ENCODE results near the gene GPA33. TPM values are rescaled to one million over a fixed set of nuclear protein-coding genes. Genes with fewer than 3 reads are reported as not detected.

Gene GPA33
- total RNA-seq, 4 donors from 2014 or later, result 15.7 to 397 (median 317) TPM

- Histone ChIP-seq H3K27ac (no peak overlapping the region), H3K27me3 (no peaks in the 10 kb centered on the region), H3K4me3 (no peak overlapping the region), H3K36me3 (peaks cover 0 to 48% (median 0%) of the 10 kb centered on the region in 3 donors), H3K4me1 (no peaks in the 10 kb centered on the region), H3K9me3 (no peaks in the 10 kb centered on the region)
- DNase-seq, result no peak
- TF ChIP-seq CTCF (IDR thresholded peaks at IDR 0.05), result no peak
These were observed 35.1 kb downstream of the GPA33 start for GRCh38 chr1:167054946-167055630.

GRCh38 chr1:167054531-167054930, 35.6 kb downstream of the GPA33 start:
- no peak for DNase-seq
- Histone ChIP-seq H3K27me3 (no peaks in the 10 kb centered on the region), H3K4me1 (no peaks in the 10 kb centered on the region), H3K27ac (no peak overlapping the region), H3K36me3 (peaks cover 0 to 48% (median 0%) of the 10 kb centered on the region in 3 donors), H3K9me3 (no peaks in the 10 kb centered on the region), H3K4me3 (no peak overlapping the region)
- TF ChIP-seq CTCF (IDR thresholded peaks at IDR 0.05), result no peak
- TF ChIP-seq POLR2A (IDR thresholded peaks at IDR 0.05), result no peak

- H3K9me3 ChIP-seq, result no peaks in the 10 kb centered on the region
- no peak for TF ChIP-seq POLR2A (IDR thresholded peaks at IDR 0.05)
- peak in 3 of 6 experiments; percentile 9 to 22 (median 15) for TF ChIP-seq CTCF (IDR thresholded peaks at IDR 0.05)
- H3K27me3 ChIP-seq, result no peaks in the 10 kb centered on the region
- peaks cover 0 to 48% (median 0%) of the 10 kb centered on the region in 3 donors for H3K36me3 ChIP-seq
- H3K4me3 ChIP-seq, result no peak overlapping the region
- DNase-seq, result no peak
- no peaks in the 10 kb centered on the region for H3K4me1 ChIP-seq
- H3K27ac ChIP-seq, result no peak overlapping the region
These were observed 37.8 kb downstream of the GPA33 start for GRCh38 chr1:167052389-167052788.

- H3K27ac ChIP-seq, result no peak overlapping the region
- no peaks in the 10 kb centered on the region for H3K27me3 ChIP-seq
- DNase-seq, result no peak
- H3K4me3 ChIP-seq, result no peak overlapping the region
- H3K36me3 ChIP-seq, result peaks cover 0 to 48% (median 0%) of the 10 kb centered on the region in 3 donors
- H3K4me1 ChIP-seq, result no peaks in the 10 kb centered on the region
- TF ChIP-seq POLR2A (IDR thresholded peaks at IDR 0.05), result no peak
- TF ChIP-seq CTCF (IDR thresholded peaks at IDR 0.05), result no peak
- no peaks in the 10 kb centered on the region for H3K9me3 ChIP-seq
These were observed 38.3 kb downstream of the GPA33 start for GRCh38 chr1:167051907-167052306.

GRCh38 chr1:167043752-167044488, 46.3 kb downstream of the GPA33 start:
- peak; percentile 81 to 91 (median 81) for DNase-seq
- no peaks in the 10 kb centered on the region for H3K9me3 ChIP-seq
- peaks cover 0 to 5% (median 0%) of the 10 kb centered on the region in 4 donors for H3K4me1 ChIP-seq
- H3K27ac ChIP-seq, result peak overlapping the region in 3 of 4 donors; percentile 32 to 50 (median 35)
- no peak for TF ChIP-seq CTCF (IDR thresholded peaks at IDR 0.05)
- no peak for TF ChIP-seq POLR2A (IDR thresholded peaks at IDR 0.05)
- peak overlapping the region; percentile 22 to 48 (median 41) for H3K4me3 ChIP-seq
- H3K36me3 ChIP-seq, result no peaks in the 10 kb centered on the region
- H3K27me3 ChIP-seq, result no peaks in the 10 kb centered on the region

Measured in Peyer's patch (tissue), 4 donors.